DND-41 (cell line): ENCODE measurements around the gene KIR3DL3.
"Not testable (repeated sequence)": the region's sequence is repeated elsewhere in the genome, so short reads cannot be mapped to it uniquely, and the experiment has no call there.

Experiments used
- ATAC-seq: fragments of 200-7000 bp; cut with Tn5 transposase; 3 replicates; pipeline ENCODE4 v1.9.1; 2021; ENCODE audit warnings: low read depth; ENCODE audit not compliant: insufficient read depth
- DNase-seq: peaks from one replicate; pipeline ENCODE4 v3.0.0-alpha.2; 2020
- H2AFZ ChIP-seq: 2 replicates; pipeline ENCODE4 v1.6.0; 2012; ENCODE audit warnings: low read depth, low read length
- H3K27ac ChIP-seq: 2 replicates; pipeline ENCODE4 v1.5.1; 2012; ENCODE audit warnings: low read length, inconsistent platforms
- H3K27me3 ChIP-seq: fragments of 200-600 bp; sonication (generic); 2 replicates; pipeline ENCODE4 v1.6.0; 2012; ENCODE audit warnings: low read length, mild to moderate bottlenecking, inconsistent platforms; ENCODE audit not compliant: insufficient read depth, poor library complexity
- H3K36me3 ChIP-seq: 2 replicates; pipeline ENCODE4 v1.5.1; 2012; ENCODE audit warnings: low read length, inconsistent platforms; ENCODE audit not compliant: insufficient read depth
- H3K4me1 ChIP-seq: 2 replicates; pipeline ENCODE4 v1.5.1; 2012; ENCODE audit warnings: mild to moderate bottlenecking, low read length; ENCODE audit not compliant: insufficient read depth
- H3K4me2 ChIP-seq: 2 replicates; pipeline ENCODE4 v1.6.0; 2012; ENCODE audit warnings: mild to moderate bottlenecking, moderate library complexity, low read length, inconsistent platforms; ENCODE audit not compliant: insufficient read depth
- H3K4me3 ChIP-seq, 2 experiments: fragments of 200-600 bp in 1 of 2; shearing (Covaris generic) in 1 of 2; 2 replicates each; pipeline ENCODE4 v1.5.1; 2012 to 2016; ENCODE audit warnings: inconsistent platforms in 2 of 2, low read length in 2 of 2, mild to moderate bottlenecking in 2 of 2, low read depth in 1 of 2, moderate library complexity in 1 of 2
- H3K79me2 ChIP-seq: 2 replicates; pipeline ENCODE4 v1.6.0; 2012; ENCODE audit warnings: low read length, inconsistent platforms; ENCODE audit not compliant: insufficient read depth
- H3K9ac ChIP-seq: 2 replicates; pipeline ENCODE4 v1.6.0; 2012; ENCODE audit warnings: low read depth, mild to moderate bottlenecking, inconsistent platforms, low read length, moderate library complexity
- H3K9me3 ChIP-seq: 2 replicates; pipeline ENCODE4 v1.5.1; 2012; ENCODE audit warnings: low read length, moderate library complexity, mild to moderate bottlenecking, inconsistent platforms; ENCODE audit not compliant: insufficient read depth, severe bottlenecking
- H4K20me1 ChIP-seq: 2 replicates; pipeline ENCODE4 v1.6.0; 2012; ENCODE audit warnings: low read length; ENCODE audit not compliant: insufficient read depth

Gene KIR3DL3

GRCh38 chr19:54770511-54770910, 46.3 kb downstream of the KIR3DL3 start:
- H3K27ac ChIP-seq, H3K9me3 ChIP-seq, H3K4me3 ChIP-seq, H2AFZ ChIP-seq, DNase-seq, H3K9ac ChIP-seq, ATAC-seq, H3K4me2 ChIP-seq, H3K36me3 ChIP-seq, H3K79me2 ChIP-seq, H4K20me1 ChIP-seq, H3K27me3 ChIP-seq, H3K4me1 ChIP-seq: not testable (repeated sequence)

- not testable (repeated sequence) for H3K27me3 ChIP-seq, H3K36me3 ChIP-seq, H3K4me1 ChIP-seq, ATAC-seq, H3K9me3 ChIP-seq, H3K27ac ChIP-seq, H4K20me1 ChIP-seq, H3K4me2 ChIP-seq, H3K79me2 ChIP-seq, DNase-seq, H3K4me3 ChIP-seq, H2AFZ ChIP-seq, H3K9ac ChIP-seq
Measured at GRCh38 chr19:54771018-54771960, 47.0 kb downstream of the KIR3DL3 start.

GRCh38 chr19:54772666-54773065, 48.4 kb downstream of the KIR3DL3 start:
- DNase-seq, H3K27ac ChIP-seq, H3K4me2 ChIP-seq, H3K4me1 ChIP-seq, H3K9me3 ChIP-seq, H3K36me3 ChIP-seq, H4K20me1 ChIP-seq, H3K4me3 ChIP-seq, H3K9ac ChIP-seq, ATAC-seq, H3K27me3 ChIP-seq, H2AFZ ChIP-seq, H3K79me2 ChIP-seq: not testable (repeated sequence)

GRCh38 chr19:54775095-54775815, 51.0 kb downstream of the KIR3DL3 start:
- not testable (repeated sequence) for H4K20me1 ChIP-seq, ATAC-seq, H3K9me3 ChIP-seq, H3K4me3 ChIP-seq, DNase-seq, H3K27me3 ChIP-seq, H3K9ac ChIP-seq, H3K36me3 ChIP-seq, H3K4me1 ChIP-seq, H3K79me2 ChIP-seq, H3K4me2 ChIP-seq, H2AFZ ChIP-seq, H3K27ac ChIP-seq

GRCh38 chr19:54775830-54776229, 51.6 kb downstream of the KIR3DL3 start:
- not testable (repeated sequence) for H3K9me3 ChIP-seq, H3K4me3 ChIP-seq, H4K20me1 ChIP-seq, H3K27me3 ChIP-seq, ATAC-seq, DNase-seq, H3K36me3 ChIP-seq, H3K79me2 ChIP-seq, H3K4me2 ChIP-seq, H3K9ac ChIP-seq, H2AFZ ChIP-seq, H3K4me1 ChIP-seq, H3K27ac ChIP-seq

- not testable (repeated sequence) for H3K27me3 ChIP-seq, DNase-seq, H2AFZ ChIP-seq, ATAC-seq, H3K79me2 ChIP-seq, H3K4me1 ChIP-seq, H3K4me3 ChIP-seq, H3K9ac ChIP-seq, H3K4me2 ChIP-seq, H3K36me3 ChIP-seq, H3K27ac ChIP-seq, H4K20me1 ChIP-seq, H3K9me3 ChIP-seq
Measured at GRCh38 chr19:54777851-54778250, 53.6 kb downstream of the KIR3DL3 start.

GRCh38 chr19:54778896-54779295, 54.7 kb downstream of the KIR3DL3 start:
- H2AFZ ChIP-seq, H3K4me2 ChIP-seq, H3K4me1 ChIP-seq, H3K4me3 ChIP-seq, H3K27me3 ChIP-seq, H4K20me1 ChIP-seq, H3K79me2 ChIP-seq, H3K9ac ChIP-seq, H3K36me3 ChIP-seq, ATAC-seq, H3K27ac ChIP-seq, H3K9me3 ChIP-seq, DNase-seq: not testable (repeated sequence)

- ATAC-seq, H4K20me1 ChIP-seq, H3K79me2 ChIP-seq, H3K27me3 ChIP-seq, H3K9me3 ChIP-seq, H3K4me3 ChIP-seq, H3K9ac ChIP-seq, H3K27ac ChIP-seq, H2AFZ ChIP-seq, H3K4me1 ChIP-seq, H3K36me3 ChIP-seq, DNase-seq, H3K4me2 ChIP-seq: not testable (repeated sequence)
Measured at GRCh38 chr19:54782916-54783315, 58.7 kb downstream of the KIR3DL3 start.
